Mucosa of rectum (tissue), 2 donors: Measurements from ENCODE around the gene RPUSD1.

ENCODE experiments used
- H3K27ac ChIP-seq, 2 donors: one replicate each; pipeline ENCODE4 v1.7.0; 2013; ENCODE audit warnings: inconsistent platforms in 2 of 2, low read depth in 2 of 2, low read length in 2 of 2
- H3K27me3 ChIP-seq, 2 donors: one replicate each; pipeline ENCODE4 v1.7.0; 2013; ENCODE audit warnings: low read length in 2 of 2; ENCODE audit not compliant: control insufficient read depth in 2 of 2, insufficient read depth in 2 of 2
- H3K36me3 ChIP-seq, 2 donors: one replicate each; pipeline ENCODE4 v1.7.0; 2013; ENCODE audit warnings: low read length in 2 of 2; ENCODE audit not compliant: control insufficient read depth in 2 of 2, insufficient read depth in 2 of 2
- H3K4me1 ChIP-seq, 2 donors: one replicate each; pipeline ENCODE4 v1.7.0; 2013; ENCODE audit warnings: low read length in 2 of 2, mild to moderate bottlenecking in 1 of 2; ENCODE audit not compliant: control insufficient read depth in 2 of 2, insufficient read depth in 2 of 2
- H3K4me3 ChIP-seq, 2 donors: one replicate each; pipeline ENCODE4 v1.7.0; 2013; ENCODE audit warnings: low read length in 2 of 2
- H3K9ac ChIP-seq, 2 donors: one replicate each; pipeline ENCODE4 v1.7.0; 2013; ENCODE audit warnings: low read length in 2 of 2, low read depth in 1 of 2, mild to moderate bottlenecking in 1 of 2
- H3K9me3 ChIP-seq, 2 donors: one replicate each; pipeline ENCODE4 v1.7.0; 2013; ENCODE audit warnings: low read length in 2 of 2; ENCODE audit not compliant: control insufficient read depth in 2 of 2
- donor health status: healthy.
- donor health status: Normal muscosa, but diverticular disease.

Gene RPUSD1

DNA sequence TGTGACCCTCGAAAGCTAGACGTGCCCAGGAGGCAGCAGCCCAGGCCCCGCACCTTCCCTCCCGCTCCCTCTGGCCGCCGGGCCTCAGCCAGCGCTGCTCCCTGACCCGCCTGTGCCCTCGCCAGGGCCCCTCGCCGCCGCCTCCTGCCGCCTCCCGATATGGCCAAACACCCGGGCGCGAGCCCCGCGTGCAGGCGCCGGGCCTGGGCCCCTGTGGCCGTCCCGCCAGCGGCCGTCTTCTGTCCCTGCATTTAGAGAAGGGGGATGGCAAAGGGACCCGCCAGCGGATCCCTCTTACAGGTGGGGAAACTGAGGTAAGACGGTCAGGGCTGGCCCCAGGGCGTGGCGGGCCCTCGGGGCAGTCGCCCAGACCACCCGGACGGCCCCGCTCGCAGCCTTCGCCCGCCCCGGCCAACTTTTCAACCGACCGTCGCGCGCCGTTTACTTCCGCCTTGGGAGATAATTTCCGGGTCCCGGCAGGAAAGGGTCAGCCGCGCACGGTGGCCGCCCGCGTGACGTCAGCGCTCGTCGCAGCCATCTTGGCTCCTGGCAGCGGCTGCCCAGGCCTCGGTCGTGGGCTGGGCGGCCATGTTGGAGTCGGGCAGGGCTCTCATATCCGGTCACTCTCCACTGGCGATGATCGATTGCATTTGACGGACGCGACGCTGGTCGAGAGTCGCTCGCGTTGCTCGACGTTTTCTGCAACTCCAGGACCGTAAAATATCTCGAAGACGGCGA, 19.3 kb upstream of the RPUSD1 start:
- peak overlapping the region; percentile 85 to 88 for H3K27ac ChIP-seq
- peak overlapping the region; percentile 83 to 97 for H3K9ac ChIP-seq
- H3K4me3 ChIP-seq: peak overlapping the region; percentile 86 to 87
- H3K36me3 ChIP-seq: no peaks in the 10 kb centered on the region
- peaks cover 0 to 6% of the 10 kb centered on the region in 2 donors for H3K4me1 ChIP-seq
- H3K27me3 ChIP-seq: peaks cover 5 to 10% of the 10 kb centered on the region in 2 donors
- H3K9me3 ChIP-seq: no peaks in the 10 kb centered on the region

DNA sequence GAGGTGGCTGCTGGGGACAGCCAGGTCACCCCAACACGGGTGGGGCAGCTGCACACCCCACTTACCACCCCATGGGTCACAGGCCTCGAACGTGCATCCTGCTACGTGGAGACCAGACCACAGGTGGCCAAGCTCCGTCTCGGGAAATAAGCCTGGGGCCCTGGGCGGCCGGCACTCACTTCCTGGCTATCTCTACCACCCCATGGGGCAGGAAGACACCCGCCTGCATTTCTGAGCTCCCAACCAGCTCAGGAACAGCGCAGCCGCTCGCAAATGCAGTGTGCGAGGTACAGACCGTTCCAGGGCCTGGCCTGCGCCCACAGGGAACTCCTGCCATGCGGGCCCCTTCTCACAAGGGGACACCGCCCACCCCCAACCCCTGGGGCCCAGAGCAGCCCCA, 17.3 kb upstream of the RPUSD1 start:
- Histone ChIP-seq H3K36me3 (no peaks in the 10 kb centered on the region), H3K4me3 (no peak overlapping the region), H3K27ac (no peak overlapping the region), H3K4me1 (peaks cover 0 to 6% of the 10 kb centered on the region in 2 donors), H3K9ac (no peak overlapping the region), H3K9me3 (no peaks in the 10 kb centered on the region), H3K27me3 (peaks cover 23 to 27% of the 10 kb centered on the region in 2 donors)

DNA sequence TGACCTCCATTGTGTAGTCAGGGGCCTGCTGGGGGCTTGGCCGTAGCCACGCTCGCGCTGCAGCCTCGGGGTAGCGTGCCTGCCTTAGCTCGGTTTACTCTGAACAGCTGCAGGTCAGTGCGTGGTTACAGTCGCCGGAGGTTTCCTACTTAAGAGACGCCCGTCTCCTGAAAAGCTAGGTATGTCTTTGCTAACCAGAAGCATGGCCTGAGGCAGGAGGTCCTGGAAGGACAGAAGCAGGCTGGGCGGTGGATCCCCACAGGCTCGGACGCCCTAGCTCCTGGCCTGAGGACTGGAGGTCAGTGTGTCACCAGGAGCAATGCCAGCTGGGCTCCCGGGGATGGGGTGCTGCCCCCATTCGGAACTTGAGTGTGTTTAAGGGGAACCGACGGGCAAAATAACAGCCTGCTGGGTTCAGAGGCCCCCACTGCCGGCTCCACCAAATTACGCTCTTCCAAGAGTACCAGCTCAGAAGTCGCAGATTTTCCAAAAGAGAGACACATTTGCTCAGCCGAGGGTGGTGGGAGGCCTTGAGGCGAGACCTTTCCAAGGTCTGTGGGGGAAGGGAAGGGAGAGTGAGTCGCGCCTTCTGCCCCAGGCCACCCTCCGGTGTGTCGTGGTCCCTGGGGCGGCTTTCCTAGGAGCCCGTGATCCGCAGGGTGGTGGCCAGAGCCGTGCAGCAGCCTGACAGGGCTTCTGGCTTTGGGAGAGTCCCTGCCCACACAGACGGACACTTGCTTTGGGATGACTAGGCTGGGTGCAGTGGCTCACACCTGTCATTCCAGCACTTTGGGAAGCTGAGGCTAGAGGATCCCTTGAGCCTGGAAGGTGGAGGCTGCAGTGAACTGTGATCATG, 16.2 kb upstream of the RPUSD1 start:
- Histone ChIP-seq H3K9ac (no peak overlapping the region), H3K27me3 (peaks cover 27 to 30% of the 10 kb centered on the region in 2 donors), H3K4me3 (no peak overlapping the region)

DNA sequence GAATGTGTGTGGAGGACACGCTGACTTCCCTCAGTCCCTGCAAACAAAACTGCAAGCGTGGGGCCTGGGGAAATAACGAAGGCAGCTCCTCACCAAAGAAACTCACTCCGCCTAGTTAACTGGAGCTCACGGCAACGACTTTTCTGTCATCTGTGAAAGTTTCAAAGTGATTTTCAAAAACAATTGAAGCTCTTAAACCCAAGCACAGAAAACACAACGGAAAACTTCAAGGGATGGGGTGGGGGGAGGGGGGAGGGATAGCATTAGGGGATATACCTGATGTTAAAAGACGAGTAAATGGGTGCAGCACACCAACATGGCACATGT, 15.5 kb upstream of the RPUSD1 start:
- Histone ChIP-seq H3K4me1 (peaks cover 0 to 6% of the 10 kb centered on the region in 2 donors), H3K36me3 (no peaks in the 10 kb centered on the region), H3K9me3 (no peaks in the 10 kb centered on the region), H3K9ac (no peak overlapping the region), H3K27me3 (peaks cover 32 to 33% of the 10 kb centered on the region in 2 donors), H3K4me3 (no peak overlapping the region), H3K27ac (no peak overlapping the region)

More for the DNA sequence above, 16.2 kb upstream of the RPUSD1 start:
- H3K27ac ChIP-seq: no peak overlapping the region
- H3K9me3 ChIP-seq: no peaks in the 10 kb centered on the region
- no peaks in the 10 kb centered on the region for H3K36me3 ChIP-seq
- H3K4me1 ChIP-seq: peaks cover 0 to 6% of the 10 kb centered on the region in 2 donors

DNA sequence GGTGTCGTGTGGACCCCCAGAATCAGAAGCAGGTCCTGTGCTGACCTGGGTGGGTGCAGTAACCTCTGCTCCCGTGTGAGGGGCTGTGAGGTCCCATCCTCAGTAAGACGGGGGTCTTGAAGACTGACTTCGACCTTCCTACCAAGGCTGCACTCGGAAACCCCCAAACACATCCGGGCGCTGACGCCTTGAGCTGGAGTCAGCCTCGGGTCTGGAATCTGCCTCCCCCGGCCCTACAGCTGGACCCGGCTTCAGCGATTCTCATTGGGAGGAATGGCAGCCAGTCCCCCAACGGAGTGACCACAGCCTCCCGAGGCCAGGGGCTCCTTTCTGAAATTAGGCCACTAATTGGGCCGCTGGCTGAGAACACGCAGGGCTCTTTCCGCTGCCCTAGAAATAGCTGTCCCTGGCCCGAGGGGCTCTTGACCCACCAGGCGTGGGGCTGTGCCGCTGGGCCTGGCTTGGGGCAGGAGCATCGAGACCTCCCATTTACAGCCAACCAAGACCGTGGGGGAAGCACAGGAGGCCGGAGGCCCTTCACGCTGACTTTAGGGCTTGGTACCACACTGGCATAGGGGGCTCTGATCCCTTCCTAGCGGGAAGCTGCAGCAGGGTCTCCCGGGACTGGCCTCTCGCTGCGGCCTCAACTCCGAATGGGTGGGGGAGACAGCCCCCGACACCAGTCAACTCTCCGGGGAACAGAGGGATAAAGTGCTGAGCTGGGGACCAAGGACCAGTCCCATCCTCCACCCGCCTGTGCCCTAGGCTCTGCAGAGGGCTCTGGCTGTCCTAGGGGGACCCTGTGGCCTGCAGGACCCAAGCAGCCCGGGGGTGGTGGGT, 15.0 kb upstream of the RPUSD1 start:
- Histone ChIP-seq H3K9ac (no peak overlapping the region), H3K9me3 (no peaks in the 10 kb centered on the region), H3K4me1 (peaks cover 0 to 3% of the 10 kb centered on the region in 2 donors), H3K27ac (no peak overlapping the region), H3K36me3 (no peaks in the 10 kb centered on the region), H3K27me3 (peaks cover 32 to 33% of the 10 kb centered on the region in 2 donors), H3K4me3 (no peak overlapping the region)

DNA sequence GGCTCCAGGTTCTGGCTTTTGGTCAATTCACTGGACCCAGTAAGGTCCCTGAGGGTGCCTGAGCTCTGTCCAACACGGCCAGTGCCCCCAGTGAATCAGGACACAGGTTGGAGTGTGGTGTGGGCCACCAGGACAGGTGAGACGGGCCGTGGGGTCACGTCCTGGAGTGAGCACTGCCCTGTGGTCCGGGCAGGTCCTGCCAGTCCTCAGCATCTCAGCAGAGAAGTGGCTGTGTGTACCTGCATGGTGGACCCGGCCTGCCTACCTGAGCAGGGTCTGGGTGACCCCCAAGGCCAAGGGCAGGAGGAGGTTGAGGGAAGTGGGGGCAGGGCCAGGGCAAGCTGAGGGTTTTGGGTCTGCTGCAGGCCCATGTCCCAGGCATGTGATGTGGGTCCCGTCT, 14.3 kb upstream of the RPUSD1 start:
- H3K9ac ChIP-seq: no peak overlapping the region
- peaks cover 32 to 33% of the 10 kb centered on the region in 2 donors for H3K27me3 ChIP-seq
- H3K36me3 ChIP-seq: no peaks in the 10 kb centered on the region
- no peak overlapping the region for H3K27ac ChIP-seq
- H3K9me3 ChIP-seq: no peaks in the 10 kb centered on the region
- no peak overlapping the region for H3K4me3 ChIP-seq
- peaks cover 0 to 3% of the 10 kb centered on the region in 2 donors for H3K4me1 ChIP-seq

DNA sequence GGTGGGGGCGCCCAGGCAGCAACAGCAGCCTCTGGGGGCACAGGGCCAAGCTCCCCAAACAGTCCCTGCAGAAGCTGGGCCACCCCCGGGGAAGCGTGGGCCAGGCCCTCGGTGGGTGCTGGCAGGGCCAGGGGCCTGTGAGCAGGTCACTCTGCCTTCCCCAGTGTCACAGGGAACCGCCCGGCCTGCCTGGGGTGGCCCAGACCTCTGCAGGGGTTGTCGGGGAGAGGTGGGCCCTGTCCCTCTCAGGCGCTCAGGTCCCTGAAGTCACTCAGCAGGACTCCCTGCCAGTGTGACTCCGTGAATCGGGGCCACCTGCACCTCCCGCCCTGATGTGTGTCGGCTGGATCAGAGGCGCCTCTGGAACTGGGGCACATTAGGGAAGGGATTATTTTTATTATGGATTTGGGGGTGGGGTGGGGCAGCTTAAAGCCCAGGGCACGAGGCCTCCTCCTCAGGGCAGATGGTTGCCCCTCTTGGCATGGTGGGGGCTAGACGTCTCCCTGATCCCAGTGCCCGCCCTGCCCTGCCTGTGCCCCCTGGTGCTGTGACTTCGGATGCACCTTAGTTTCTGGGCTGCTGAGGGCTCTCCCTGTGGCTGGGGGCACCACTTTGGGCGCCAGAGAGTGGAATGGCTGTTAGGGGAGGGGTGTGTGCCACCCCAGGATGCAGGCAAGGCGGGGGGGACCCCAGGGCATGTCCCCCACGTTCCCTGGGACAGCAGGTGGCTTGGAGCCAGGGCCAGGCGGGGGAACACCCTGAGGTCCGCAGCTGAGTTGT, 13.6 kb upstream of the RPUSD1 start:
- H3K9ac ChIP-seq: no peak overlapping the region
- H3K27me3 ChIP-seq: peaks cover 32 to 33% of the 10 kb centered on the region in 2 donors
- H3K9me3 ChIP-seq: no peaks in the 10 kb centered on the region
- H3K27ac ChIP-seq: no peak overlapping the region
- H3K4me3 ChIP-seq: no peak overlapping the region
- H3K36me3 ChIP-seq: no peaks in the 10 kb centered on the region
- no peaks in the 10 kb centered on the region for H3K4me1 ChIP-seq

DNA sequence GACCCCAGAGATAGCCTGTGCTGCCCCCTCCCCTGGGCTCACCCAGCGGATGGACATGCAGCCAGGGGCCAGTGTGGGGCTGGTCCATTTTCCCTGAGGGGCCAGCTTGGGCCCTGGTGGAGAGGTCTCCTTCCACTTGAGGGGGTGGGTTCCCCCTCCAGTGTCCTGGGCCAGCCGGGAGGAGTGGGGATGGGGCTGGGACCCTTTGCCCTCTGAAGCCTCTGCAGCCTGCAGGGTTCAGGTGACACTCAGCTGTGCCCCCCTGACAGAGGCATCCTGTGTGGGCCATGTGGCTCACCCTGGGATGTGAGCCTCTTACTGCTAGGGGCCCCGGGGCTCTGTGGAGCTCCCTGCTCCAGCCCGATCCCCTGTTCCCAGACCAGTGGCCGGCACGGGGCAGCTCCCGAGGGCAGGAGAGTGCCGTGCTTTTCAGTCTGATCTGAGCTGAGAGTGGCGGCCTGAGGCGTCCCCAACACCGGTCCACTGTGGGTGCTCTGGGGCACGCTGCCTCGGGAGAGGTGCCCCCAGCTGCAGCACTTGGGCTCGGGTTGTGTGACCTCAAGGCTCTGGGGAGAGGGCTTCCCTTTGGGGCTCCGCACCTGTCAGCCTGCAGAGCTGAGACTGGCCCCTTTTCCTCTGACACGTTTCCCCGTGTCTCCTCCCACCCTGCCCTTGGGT, 12.8 kb upstream of the RPUSD1 start:
- H3K36me3 ChIP-seq: no peaks in the 10 kb centered on the region
- H3K27me3 ChIP-seq: peaks cover 32 to 33% of the 10 kb centered on the region in 2 donors
- no peaks in the 10 kb centered on the region for H3K9me3 ChIP-seq
- no peak overlapping the region for H3K4me3 ChIP-seq
- H3K9ac ChIP-seq: no peak overlapping the region
- H3K27ac ChIP-seq: no peak overlapping the region
- no peaks in the 10 kb centered on the region for H3K4me1 ChIP-seq
